Measurements from ENCODE around the gene FFAR4. TPM values are rescaled to one million over a fixed set of nuclear protein-coding genes. Genes with fewer than 3 reads are reported as not detected.

FFAR4 gene
- total RNA-seq, 1 donor from 2014 or later = not detected

DNA sequence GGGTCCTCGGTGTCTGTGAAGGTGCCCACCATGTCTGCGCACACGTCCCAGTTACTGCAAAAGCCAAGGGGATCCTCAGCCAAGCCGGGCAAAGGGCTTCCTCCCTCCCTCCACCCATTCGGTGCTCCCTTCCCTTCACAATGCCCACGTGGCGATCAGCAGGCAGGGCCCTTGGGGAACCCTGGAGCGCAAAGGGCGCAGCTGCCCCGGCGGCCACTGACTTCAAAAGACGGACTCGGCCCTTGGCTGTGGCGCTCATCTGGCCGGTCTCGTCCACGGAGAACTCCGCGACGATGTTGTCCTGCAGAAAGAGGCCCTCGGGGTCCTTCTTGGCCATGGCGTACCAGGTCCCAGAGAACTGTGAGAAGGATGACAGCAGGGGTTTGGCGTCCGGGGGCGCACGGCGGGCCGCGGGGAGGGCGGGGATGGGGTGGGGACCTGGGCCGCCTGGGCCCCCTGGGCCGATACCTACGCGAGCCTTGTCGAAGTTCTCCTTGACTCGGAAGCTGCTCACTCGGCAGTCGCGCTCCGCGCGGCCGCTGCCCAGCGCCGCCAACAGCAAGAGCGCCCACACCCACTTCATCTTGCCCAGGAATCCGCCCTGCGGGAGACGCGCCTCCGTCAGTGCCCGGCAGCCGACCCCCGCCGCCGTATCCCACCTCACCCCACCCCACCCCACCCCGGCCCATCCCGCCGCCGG lies 34.1 kb downstream of the FFAR4 start:
- no peaks in the 10 kb centered on the region for H3K36me3 ChIP-seq
- peak overlapping the region in 1 of 2 donors; percentile 24 for H3K27ac ChIP-seq
- TF ChIP-seq, protein P1, sequence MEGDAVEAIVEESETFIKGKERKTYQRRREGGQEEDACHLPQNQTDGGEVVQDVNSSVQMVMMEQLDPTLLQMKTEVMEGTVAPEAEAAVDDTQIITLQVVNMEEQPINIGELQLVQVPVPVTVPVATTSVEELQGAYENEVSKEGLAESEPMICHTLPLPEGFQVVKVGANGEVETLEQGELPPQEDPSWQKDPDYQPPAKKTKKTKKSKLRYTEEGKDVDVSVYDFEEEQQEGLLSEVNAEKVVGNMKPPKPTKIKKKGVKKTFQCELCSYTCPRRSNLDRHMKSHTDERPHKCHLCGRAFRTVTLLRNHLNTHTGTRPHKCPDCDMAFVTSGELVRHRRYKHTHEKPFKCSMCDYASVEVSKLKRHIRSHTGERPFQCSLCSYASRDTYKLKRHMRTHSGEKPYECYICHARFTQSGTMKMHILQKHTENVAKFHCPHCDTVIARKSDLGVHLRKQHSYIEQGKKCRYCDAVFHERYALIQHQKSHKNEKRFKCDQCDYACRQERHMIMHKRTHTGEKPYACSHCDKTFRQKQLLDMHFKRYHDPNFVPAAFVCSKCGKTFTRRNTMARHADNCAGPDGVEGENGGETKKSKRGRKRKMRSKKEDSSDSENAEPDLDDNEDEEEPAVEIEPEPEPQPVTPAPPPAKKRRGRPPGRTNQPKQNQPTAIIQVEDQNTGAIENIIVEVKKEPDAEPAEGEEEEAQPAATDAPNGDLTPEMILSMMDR (IDR thresholded peaks at IDR 0.05) = no peak
- peaks cover 0 to 9% of the 10 kb centered on the region in 2 donors for H3K4me1 ChIP-seq
- intact Hi-C loops (cut with DNase I) = no loop called here
- H3K4me3 ChIP-seq = peak overlapping the region; percentile 49 to 71
- no peaks in the 10 kb centered on the region for H3K9me3 ChIP-seq
- H3K27me3 ChIP-seq = no peaks in the 10 kb centered on the region
- no peak for DNase-seq (ENCODE audit: low spot score in 2 of 2)

DNA sequence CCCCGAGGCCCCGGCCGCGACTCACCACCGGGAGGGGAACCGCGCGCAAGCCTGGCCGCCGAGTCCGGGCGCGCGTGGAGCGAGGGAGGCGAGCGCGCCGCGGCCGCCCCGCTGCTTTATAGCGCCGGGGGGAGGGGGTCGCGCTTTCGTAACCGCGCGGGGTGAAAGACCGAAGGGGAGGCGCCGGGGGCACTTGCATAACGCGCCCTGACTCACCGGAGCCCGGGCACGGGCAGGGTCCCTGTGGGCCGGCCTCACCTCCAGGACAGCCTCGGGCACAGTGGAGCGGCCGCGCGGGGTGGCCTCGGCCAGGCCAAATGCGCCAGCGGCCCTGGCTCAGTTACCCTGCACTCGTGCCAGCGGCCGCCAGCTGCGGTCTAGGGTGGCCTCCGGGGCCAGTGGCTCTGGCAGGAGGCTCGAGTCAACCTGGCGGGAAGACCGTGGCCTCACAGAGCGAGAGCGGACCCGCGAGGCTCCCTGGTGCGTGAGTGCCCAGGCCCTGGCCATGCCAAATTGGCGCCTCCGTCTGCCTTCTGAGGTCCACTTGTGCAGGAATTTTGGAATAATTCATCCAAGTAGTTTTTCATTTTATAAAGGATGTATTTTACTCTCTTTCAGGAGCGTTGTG lies 34.8 kb downstream of the FFAR4 start, which contains the start of gene RBP4:
TSS of gene RBP4 (minus strand) at position 90 of the 628 bp plus-strand sequence. CDS start 207 bp downstream, outside the sequence.
- DNase-seq (ENCODE audit: low spot score in 2 of 2) = peak in 1 of 2 donors; percentile 67
- H3K36me3 ChIP-seq = no peaks in the 10 kb centered on the region

DNA sequence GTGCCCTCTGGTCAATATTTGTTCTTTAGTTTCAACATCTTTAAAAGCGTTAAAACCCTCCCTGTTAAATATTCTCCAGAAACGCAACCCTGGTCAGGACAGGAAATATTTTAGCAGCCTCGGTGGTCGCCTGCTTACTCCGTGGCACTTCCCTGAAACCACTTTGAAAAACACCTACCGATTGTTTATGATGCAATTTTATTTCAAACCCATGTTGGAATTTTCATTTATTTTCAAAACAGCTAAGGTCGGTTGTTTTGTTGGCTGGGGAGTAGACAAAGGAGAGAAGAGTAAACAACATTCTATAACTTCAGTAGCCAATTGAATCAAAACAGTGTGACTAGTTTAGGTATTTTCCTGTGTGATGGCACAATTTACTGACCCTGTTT lies 35.3 kb downstream of the FFAR4 start:
- no peaks in the 10 kb centered on the region for H3K36me3 ChIP-seq
- intact Hi-C loops (cut with DNase I) = no loop called here
- H3K4me1 ChIP-seq = peaks cover 0 to 9% of the 10 kb centered on the region in 2 donors
- TF ChIP-seq, protein P1 (IDR thresholded peaks at IDR 0.05) = no peak
- no peaks in the 10 kb centered on the region for H3K27me3 ChIP-seq
- H3K27ac ChIP-seq = no peak overlapping the region
- DNase-seq (ENCODE audit: low spot score in 2 of 2) = no peak
- H3K9me3 ChIP-seq = no peaks in the 10 kb centered on the region
- H3K4me3 ChIP-seq = peak overlapping the region; percentile 49 to 71

More for the DNA sequence above, 34.8 kb downstream of the FFAR4 start, which contains the start of gene RBP4:
- TF ChIP-seq, protein P1 (IDR thresholded peaks at IDR 0.05) = no peak
- peaks cover 0 to 9% of the 10 kb centered on the region in 2 donors for H3K4me1 ChIP-seq
- no peaks in the 10 kb centered on the region for H3K27me3 ChIP-seq
- intact Hi-C loops (cut with DNase I) = no loop called here
- H3K9me3 ChIP-seq = no peaks in the 10 kb centered on the region
- H3K27ac ChIP-seq = peak within 1 kb of the TSS in 1 of 2 donors; percentile 24
- peak within 1 kb of the TSS; percentile 49 to 71 for H3K4me3 ChIP-seq

DNA sequence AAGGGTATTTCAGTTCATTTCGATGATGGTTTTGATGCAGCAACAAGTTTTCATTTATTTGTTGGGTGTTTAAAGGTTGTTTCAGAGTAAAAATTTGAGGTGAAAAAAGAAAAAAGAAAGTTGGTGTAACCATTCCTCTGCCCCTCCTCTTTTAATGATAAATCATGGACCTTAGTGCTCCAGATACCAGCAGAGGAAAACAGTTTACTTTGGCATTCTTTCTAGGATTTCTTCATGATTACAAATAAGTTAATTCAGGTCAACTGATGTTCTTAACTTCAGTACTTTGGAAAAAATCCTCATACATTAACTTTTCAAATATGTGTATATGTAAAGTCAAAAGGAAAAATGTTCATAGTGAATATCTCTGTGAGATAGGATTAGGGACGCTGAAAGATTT lies 36.6 kb downstream of the FFAR4 start:
- Histone ChIP-seq H3K36me3 (no peaks in the 10 kb centered on the region), H3K4me1 (peaks cover 0 to 9% of the 10 kb centered on the region in 2 donors), H3K27me3 (no peaks in the 10 kb centered on the region), H3K9me3 (no peaks in the 10 kb centered on the region), H3K27ac (no peak overlapping the region), H3K4me3 (no peak overlapping the region)
- DNase-seq (ENCODE audit: low spot score in 2 of 2) = no peak
- TF ChIP-seq, protein P1 (IDR thresholded peaks at IDR 0.05) = no peak
- intact Hi-C loops (cut with DNase I) = no loop called here

DNA sequence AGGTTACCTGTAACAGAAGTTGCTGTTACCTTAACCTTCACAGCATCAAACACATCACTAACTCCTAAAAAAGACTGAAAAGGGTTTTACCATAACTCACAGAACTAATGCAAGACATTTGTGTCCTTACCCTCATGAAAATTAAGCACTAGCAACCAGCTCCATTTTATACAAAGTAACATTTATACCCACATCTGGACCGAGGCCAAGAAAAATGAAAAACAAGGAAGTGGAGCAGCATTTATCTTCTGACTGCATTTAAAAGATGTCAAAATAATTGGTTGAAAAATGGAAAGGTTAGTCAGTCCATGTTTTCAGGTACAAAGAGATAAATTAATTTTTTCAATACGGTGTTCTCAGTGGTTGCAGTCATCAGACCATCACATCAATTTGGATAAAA lies 37.7 kb downstream of the FFAR4 start:
- intact Hi-C loops (cut with DNase I) = no loop called here
- Histone ChIP-seq H3K4me1 (peaks cover 0 to 9% of the 10 kb centered on the region in 2 donors), H3K27me3 (no peaks in the 10 kb centered on the region)

More for the DNA sequence above, 37.7 kb downstream of the FFAR4 start:
- TF ChIP-seq, protein P1 (IDR thresholded peaks at IDR 0.05) = no peak
- no peak overlapping the region for H3K27ac ChIP-seq
- DNase-seq (ENCODE audit: low spot score in 2 of 2) = no peak
- no peak overlapping the region for H3K4me3 ChIP-seq
- H3K9me3 ChIP-seq = no peaks in the 10 kb centered on the region
- no peaks in the 10 kb centered on the region for H3K36me3 ChIP-seq
